Measurements from ENCODE around the gene AFF3.

DNA sequence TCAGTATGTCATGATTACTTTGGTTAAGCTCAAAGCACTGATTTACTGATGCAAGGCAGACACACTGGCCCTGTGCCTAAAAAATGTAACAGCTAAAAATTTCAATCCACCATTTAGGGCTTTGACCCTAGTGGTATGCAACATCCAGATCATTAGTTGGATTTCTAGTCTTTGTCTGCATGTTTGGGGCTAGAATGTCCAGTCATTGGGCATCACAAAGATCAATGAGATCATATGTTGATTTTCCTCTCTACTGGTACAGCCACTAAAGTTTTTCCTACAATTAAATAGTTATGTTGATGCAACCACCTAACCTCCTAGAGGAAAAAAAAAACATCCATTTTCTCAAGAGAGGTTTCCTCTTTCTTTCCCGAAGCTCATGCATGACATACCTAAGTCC is 599.1 kb downstream of the AFF3 start:
- no peak for TF ChIP-seq CTCF (IDR thresholded peaks at IDR 0.05; ENCODE audit: low read depth, low read length, poor library complexity, severe bottlenecking)
- TF ChIP-seq EZH2phosphoT487 (IDR thresholded peaks at IDR 0.05; ENCODE audit: borderline replicate concordance, low read length): no peak
